Measurements from ENCODE around the gene ARHGEF11.

Gene ARHGEF11

DNA sequence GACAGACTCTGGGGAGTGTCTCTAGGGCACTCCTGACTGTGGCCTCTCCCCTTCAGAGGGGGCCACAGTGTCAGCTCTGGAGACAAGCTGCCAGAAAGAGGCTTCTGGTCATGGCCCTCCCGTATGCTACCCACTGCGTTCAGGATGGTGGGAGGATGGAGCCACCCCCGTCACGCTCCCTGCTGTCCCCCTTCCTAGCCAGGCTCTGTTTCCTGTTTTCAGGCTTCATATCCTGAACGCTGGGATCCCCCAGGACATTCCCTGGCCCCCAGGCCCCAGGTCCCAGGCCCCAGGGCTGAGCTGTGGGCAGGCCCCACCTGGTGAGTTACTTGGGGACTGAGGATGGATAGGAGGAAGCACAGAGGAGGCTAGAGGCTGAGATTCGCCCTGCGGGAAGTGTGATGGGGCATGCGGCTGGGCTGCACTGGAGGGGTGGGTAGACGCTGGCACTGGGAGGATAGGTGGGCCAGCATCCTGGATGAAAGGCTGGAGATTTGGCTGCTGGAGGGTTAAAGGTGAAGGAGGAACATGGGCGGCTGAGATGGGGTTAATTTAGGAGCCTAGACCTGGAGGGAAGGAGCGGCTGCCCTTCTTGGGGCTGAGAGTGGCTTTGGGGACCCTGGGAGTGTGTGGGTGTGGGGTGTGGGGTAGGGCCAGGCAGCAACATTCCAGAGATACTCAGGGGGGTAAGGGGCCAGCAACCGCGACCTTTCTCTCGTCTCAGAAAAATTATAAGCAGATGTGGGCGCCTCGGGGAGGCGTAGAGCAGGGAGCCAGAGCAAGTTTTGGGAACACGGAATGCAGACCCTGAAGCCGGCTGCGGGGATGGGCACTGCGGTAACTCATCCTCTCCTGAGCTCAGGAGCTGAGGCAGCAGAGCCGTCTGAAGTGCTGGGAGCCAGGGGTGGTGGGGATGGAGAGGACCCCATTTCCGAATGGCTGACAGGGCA lies 143.3 kb downstream of the ARHGEF11 start:
- Histone ChIP-seq H3K9ac (ENCODE audit: low read depth, low read length, poor library complexity, severe bottlenecking) (no peak overlapping the region), H3K36me3 (ENCODE audit: insufficient read depth, low read length) (no peaks in the 10 kb centered on the region), H3K4me3 (ENCODE audit: low read length, poor library complexity, severe bottlenecking) (no peak overlapping the region), H3K9me2 (replicated peaks; ENCODE audit: low read depth, low read length) (no peaks in the 10 kb centered on the region), H3K79me2 (ENCODE audit: insufficient read depth, low read length) (no peaks in the 10 kb centered on the region), H3K4me2 (ENCODE audit: low read depth, low read length, poor library complexity, severe bottlenecking) (no peak overlapping the region), H3K9me3 (ENCODE audit: insufficient read depth, low read depth, low read length) (no peaks in the 10 kb centered on the region), H3K4me1 (ENCODE audit: insufficient read depth, low read length, poor library complexity, severe bottlenecking) (peaks cover 5% of the 10 kb centered on the region), H3K27me3 (ENCODE audit: insufficient read depth, low read length, poor library complexity, severe bottlenecking) (no peaks in the 10 kb centered on the region), H3F3A (ENCODE audit: low read depth) (no peaks in the 10 kb centered on the region), H2AFZ (ENCODE audit: low read length) (no peak overlapping the region), H4K20me1 (ENCODE audit: insufficient read depth, low read length, poor library complexity, severe bottlenecking) (no peaks in the 10 kb centered on the region)
- no peak for TF ChIP-seq EZH2phosphoT487 (IDR thresholded peaks at IDR 0.05; ENCODE audit: borderline replicate concordance)
- TF ChIP-seq, protein P1, sequence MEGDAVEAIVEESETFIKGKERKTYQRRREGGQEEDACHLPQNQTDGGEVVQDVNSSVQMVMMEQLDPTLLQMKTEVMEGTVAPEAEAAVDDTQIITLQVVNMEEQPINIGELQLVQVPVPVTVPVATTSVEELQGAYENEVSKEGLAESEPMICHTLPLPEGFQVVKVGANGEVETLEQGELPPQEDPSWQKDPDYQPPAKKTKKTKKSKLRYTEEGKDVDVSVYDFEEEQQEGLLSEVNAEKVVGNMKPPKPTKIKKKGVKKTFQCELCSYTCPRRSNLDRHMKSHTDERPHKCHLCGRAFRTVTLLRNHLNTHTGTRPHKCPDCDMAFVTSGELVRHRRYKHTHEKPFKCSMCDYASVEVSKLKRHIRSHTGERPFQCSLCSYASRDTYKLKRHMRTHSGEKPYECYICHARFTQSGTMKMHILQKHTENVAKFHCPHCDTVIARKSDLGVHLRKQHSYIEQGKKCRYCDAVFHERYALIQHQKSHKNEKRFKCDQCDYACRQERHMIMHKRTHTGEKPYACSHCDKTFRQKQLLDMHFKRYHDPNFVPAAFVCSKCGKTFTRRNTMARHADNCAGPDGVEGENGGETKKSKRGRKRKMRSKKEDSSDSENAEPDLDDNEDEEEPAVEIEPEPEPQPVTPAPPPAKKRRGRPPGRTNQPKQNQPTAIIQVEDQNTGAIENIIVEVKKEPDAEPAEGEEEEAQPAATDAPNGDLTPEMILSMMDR (conservative IDR thresholded peaks at IDR 0.05; ENCODE audit: low read length): no peak

DNA sequence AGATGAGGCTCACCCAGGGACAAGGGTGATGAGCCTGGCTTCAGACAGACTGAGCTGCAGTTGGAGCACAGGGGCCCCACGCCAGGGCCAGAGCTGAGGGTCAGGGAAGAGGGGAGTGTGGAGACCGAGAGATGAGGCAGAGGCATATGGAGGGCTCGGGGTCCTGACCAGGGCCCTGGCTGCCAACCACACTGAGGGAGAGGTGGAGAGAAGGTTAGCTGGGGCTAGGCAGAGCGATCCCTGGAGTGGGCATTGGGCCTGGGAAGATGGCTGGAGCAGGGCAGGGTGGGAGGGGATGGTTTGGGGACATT lies 144.0 kb downstream of the ARHGEF11 start:
- H3K36me3 ChIP-seq (ENCODE audit: insufficient read depth, low read length): no peaks in the 10 kb centered on the region
- H3K9me2 ChIP-seq (replicated peaks; ENCODE audit: low read depth, low read length): no peaks in the 10 kb centered on the region
- TF ChIP-seq, protein P1 (conservative IDR thresholded peaks at IDR 0.05; ENCODE audit: low read length): no peak
- TF ChIP-seq EZH2phosphoT487 (IDR thresholded peaks at IDR 0.05; ENCODE audit: borderline replicate concordance): no peak
- H3K4me2 ChIP-seq (ENCODE audit: low read depth, low read length, poor library complexity, severe bottlenecking): no peak overlapping the region
- no peak overlapping the region for H2AFZ ChIP-seq (ENCODE audit: low read length)
- H3K9ac ChIP-seq (ENCODE audit: low read depth, low read length, poor library complexity, severe bottlenecking): no peak overlapping the region
- no peaks in the 10 kb centered on the region for H4K20me1 ChIP-seq (ENCODE audit: insufficient read depth, low read length, poor library complexity, severe bottlenecking)
- no peaks in the 10 kb centered on the region for H3K4me1 ChIP-seq (ENCODE audit: insufficient read depth, low read length, poor library complexity, severe bottlenecking)
- no peaks in the 10 kb centered on the region for H3K9me3 ChIP-seq (ENCODE audit: insufficient read depth, low read depth, low read length)
- H3K79me2 ChIP-seq (ENCODE audit: insufficient read depth, low read length): no peaks in the 10 kb centered on the region
- no peaks in the 10 kb centered on the region for H3F3A ChIP-seq (ENCODE audit: low read depth)
- H3K4me3 ChIP-seq (ENCODE audit: low read length, poor library complexity, severe bottlenecking): no peak overlapping the region
- H3K27me3 ChIP-seq (ENCODE audit: insufficient read depth, low read length, poor library complexity, severe bottlenecking): no peaks in the 10 kb centered on the region

DNA sequence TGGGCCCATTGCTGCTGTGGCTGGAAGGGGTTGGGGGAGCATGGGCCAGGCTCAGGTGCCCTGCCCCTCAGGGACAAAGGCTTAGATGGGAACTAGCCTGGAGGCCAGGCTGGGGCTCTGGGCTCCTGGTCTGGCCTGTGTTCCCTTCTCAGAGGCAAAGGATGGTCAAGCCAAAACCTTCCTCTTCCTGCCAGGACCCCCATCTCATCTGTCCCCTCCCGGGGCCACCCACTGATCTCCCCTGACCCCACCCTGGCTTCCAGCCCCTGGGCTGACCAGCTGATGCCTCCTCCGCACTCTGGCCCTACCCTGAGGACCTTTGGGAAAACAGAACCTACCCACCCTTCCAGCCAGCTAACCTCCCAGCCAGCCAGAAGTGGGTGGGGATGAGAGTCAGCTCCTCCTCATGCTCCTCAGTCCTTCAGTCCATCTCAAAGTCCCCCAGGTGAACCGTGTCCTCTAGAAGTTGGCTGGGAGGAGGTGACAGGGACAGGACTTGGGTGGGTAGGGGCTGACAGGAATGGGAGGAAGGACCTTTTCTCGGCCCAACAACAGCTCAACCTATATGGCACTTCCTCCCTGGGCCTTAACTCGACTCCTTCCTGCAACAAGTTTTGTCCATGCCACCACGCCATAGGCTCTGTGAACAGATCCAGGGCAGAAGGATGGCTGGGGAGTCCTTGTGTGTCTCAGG lies 144.5 kb downstream of the ARHGEF11 start:
- Histone ChIP-seq H3K9ac (ENCODE audit: low read depth, low read length, poor library complexity, severe bottlenecking) (no peak overlapping the region), H3K36me3 (ENCODE audit: insufficient read depth, low read length) (no peaks in the 10 kb centered on the region), H3K9me2 (replicated peaks; ENCODE audit: low read depth, low read length) (no peaks in the 10 kb centered on the region), H3K27me3 (ENCODE audit: insufficient read depth, low read length, poor library complexity, severe bottlenecking) (no peaks in the 10 kb centered on the region), H4K20me1 (ENCODE audit: insufficient read depth, low read length, poor library complexity, severe bottlenecking) (no peaks in the 10 kb centered on the region), H3K4me1 (ENCODE audit: insufficient read depth, low read length, poor library complexity, severe bottlenecking) (no peaks in the 10 kb centered on the region), H3F3A (ENCODE audit: low read depth) (no peaks in the 10 kb centered on the region), H3K9me3 (ENCODE audit: insufficient read depth, low read depth, low read length) (no peaks in the 10 kb centered on the region), H3K79me2 (ENCODE audit: insufficient read depth, low read length) (no peaks in the 10 kb centered on the region), H2AFZ (ENCODE audit: low read length) (no peak overlapping the region), H3K4me2 (ENCODE audit: low read depth, low read length, poor library complexity, severe bottlenecking) (no peak overlapping the region), H3K4me3 (ENCODE audit: low read length, poor library complexity, severe bottlenecking) (no peak overlapping the region)
- TF ChIP-seq, protein P1 (conservative IDR thresholded peaks at IDR 0.05; ENCODE audit: low read length): no peak
- TF ChIP-seq EZH2phosphoT487 (IDR thresholded peaks at IDR 0.05; ENCODE audit: borderline replicate concordance): no peak
